ENCODE results near the gene UHRF2.

DNA sequence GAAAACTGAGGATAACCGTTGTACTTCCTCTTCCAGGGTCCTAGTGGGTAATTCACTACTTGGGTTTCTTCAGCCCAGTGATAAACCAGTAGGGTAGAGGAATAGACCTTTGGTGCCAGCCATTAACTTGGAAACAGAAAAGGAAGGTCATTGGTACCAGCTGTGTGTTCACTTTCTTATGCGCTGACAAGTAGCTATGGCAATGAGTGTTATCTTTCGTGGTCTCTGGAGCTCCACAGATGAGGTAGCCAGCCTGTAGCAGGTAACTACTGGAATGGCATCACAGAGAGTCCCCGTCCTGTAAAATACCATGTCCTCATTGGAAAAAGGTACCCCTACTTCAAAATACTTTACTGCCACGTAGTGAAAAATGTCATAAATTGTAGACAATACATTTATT lies 2.3 kb downstream of the UHRF2 start:
- no peak for TF ChIP-seq POLR2A (IDR thresholded peaks at IDR 0.05)
- TF ChIP-seq POLR2AphosphoS5 (IDR thresholded peaks at IDR 0.05): no peak
- TF ChIP-seq, protein P1, sequence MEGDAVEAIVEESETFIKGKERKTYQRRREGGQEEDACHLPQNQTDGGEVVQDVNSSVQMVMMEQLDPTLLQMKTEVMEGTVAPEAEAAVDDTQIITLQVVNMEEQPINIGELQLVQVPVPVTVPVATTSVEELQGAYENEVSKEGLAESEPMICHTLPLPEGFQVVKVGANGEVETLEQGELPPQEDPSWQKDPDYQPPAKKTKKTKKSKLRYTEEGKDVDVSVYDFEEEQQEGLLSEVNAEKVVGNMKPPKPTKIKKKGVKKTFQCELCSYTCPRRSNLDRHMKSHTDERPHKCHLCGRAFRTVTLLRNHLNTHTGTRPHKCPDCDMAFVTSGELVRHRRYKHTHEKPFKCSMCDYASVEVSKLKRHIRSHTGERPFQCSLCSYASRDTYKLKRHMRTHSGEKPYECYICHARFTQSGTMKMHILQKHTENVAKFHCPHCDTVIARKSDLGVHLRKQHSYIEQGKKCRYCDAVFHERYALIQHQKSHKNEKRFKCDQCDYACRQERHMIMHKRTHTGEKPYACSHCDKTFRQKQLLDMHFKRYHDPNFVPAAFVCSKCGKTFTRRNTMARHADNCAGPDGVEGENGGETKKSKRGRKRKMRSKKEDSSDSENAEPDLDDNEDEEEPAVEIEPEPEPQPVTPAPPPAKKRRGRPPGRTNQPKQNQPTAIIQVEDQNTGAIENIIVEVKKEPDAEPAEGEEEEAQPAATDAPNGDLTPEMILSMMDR (IDR thresholded peaks at IDR 0.05 in 8 of 11, conservative IDR thresholded peaks at IDR 0.05 in 3 of 11): no peak

Measured in spleen (tissue), 7 donors.